Measurements from ENCODE around the gene SH3RF3.
"Not testable (repeated sequence)": the region's sequence is repeated elsewhere in the genome, so short reads cannot be mapped to it uniquely, and the experiment has no call there.

The SH3RF3 gene

GRCh38 chr2:109118321-109118720 lies 10.7 kb upstream of the SH3RF3 start:
- DNase-seq: no peak

GRCh38 chr2:109120166-109120565 lies 8.8 kb upstream of the SH3RF3 start:
- no peak for DNase-seq

GRCh38 chr2:109120686-109121085 lies 8.3 kb upstream of the SH3RF3 start:
- DNase-seq: not testable (repeated sequence)

DNA sequence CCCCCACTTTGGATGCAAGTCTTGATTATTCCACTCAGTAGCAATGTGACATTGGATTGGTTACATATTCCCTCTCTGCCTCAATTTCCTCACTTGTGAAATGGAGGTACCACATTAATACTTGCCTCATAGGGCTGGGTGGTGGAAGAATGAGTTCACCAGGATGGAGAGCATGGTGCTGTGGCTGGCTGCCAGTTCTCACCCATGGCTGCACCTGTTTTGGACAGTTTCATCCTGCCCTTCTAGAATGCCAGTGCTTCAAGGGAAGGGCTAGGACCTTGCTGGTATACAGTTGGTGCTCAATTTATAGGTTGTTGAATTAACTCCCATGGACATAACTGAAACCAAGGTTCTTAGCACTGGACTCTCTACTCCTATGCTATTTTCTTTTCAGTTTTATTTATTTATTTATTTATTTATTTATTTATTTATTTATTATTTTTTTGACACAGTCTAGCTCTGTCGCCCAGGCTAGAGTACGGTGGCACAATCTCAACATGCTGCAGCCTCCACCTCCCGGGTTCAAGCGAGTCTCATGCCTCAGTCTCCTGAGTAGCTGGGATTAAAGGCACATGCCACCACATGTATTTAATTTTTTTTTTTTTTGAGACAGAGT lies 5.3 kb upstream of the SH3RF3 start:
- no peak for DNase-seq

- no peak for DNase-seq
Observed at GRCh38 chr2:109124982-109125592, 3.9 kb upstream of the SH3RF3 start.

- DNase-seq: no peak
Observed at GRCh38 chr2:109125593-109126500, 3.2 kb upstream of the SH3RF3 start.

DNA sequence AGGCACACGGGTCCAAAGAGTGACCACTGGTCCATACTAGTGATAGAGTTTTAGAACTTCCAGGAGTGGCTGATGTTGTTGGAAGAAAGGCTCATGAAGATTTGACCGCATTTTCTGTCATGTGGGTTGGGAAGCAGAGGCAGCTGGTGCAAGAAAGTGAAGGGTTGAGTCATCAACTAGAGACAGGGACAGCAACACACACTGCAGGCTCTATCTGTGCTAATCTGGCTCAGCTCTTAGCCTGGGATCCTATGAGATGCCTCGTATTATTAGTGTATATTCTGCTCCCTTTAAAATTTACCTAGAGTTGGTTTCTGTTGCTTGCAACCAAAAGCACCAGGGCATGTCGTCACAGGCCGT lies 2.5 kb upstream of the SH3RF3 start:
- no peak for DNase-seq

DNA sequence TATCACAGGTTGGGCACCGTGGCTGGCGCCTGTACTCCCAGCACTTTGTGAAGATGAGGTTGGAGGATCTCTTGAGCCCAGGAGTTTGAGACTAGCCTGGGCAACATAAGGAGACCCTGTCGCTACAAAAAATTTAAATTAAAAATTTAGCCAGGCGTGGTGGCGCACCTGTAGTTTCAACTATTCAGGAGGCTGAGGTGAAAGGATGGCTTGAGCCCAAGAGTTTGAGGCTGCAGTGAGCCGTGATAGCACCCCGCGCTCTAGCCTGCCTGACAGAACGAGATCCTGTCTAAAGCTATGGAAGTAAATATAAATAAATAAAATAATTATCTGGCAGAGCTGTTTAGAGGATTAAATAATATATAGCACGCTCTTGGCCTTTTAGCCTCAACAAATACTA lies 1.4 kb upstream of the SH3RF3 start:
- no peak for DNase-seq

- peak; percentile 75 to 81 for DNase-seq
Observed at GRCh38 chr2:109128048-109128615, 873 bp upstream of the SH3RF3 start.

- peak; percentile 28 to 48 for DNase-seq
Observed at GRCh38 chr2:109129356-109129920, 433 bp downstream of the SH3RF3 start.

GRCh38 chr2:109129921-109130722 lies 1.1 kb downstream of the SH3RF3 start:
- peak; percentile 21 to 30 for DNase-seq

GRCh38 chr2:109130723-109130995 lies 1.7 kb downstream of the SH3RF3 start:
- no peak for DNase-seq

DNA sequence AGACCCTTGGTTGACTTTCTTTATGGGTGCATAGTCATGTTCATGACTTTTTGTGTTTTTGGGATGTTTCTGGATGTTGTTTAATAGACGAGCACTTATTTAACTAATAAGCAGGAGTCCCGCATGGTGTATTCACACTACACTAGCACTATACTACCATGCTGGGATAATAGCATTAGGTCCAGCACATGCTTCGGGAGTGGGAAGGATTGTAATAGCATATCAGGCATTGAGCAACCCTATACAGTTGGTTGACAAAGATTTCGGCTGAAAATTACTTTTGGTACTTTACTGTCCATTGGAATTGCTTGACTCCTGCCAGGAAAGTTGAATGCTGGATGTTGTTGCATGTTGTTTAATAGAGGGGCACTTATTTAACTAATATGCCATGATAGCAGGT lies 2.8 kb downstream of the SH3RF3 start:
- DNase-seq: peak in 1 of 2 donors; percentile 4

DNA sequence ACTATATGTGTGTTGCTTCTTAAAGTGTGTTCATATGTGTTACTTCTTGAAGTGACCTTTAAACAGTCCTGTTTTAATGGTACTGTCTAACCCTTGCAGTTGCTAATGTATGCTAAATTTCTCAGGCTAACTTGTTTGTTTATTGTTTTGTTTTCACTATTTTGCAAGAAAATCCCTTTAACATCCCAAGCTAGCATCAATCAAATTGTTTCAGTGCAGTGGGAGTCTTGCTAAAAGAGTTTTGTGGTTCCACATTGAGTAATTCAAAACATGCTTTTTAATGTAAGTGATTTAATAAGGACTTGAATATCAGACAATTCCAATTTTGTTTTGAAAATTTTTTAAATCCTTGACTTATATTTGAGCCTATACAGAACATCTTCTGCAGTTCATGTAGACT lies 3.6 kb downstream of the SH3RF3 start:
- no peak for DNase-seq

- peak in 1 of 2 donors; percentile 5 for DNase-seq
Observed at GRCh38 chr2:109133746-109134145, 4.7 kb downstream of the SH3RF3 start.

GRCh38 chr2:109134741-109135358 lies 5.8 kb downstream of the SH3RF3 start:
- peak in 1 of 2 donors; percentile 11 for DNase-seq

DNA sequence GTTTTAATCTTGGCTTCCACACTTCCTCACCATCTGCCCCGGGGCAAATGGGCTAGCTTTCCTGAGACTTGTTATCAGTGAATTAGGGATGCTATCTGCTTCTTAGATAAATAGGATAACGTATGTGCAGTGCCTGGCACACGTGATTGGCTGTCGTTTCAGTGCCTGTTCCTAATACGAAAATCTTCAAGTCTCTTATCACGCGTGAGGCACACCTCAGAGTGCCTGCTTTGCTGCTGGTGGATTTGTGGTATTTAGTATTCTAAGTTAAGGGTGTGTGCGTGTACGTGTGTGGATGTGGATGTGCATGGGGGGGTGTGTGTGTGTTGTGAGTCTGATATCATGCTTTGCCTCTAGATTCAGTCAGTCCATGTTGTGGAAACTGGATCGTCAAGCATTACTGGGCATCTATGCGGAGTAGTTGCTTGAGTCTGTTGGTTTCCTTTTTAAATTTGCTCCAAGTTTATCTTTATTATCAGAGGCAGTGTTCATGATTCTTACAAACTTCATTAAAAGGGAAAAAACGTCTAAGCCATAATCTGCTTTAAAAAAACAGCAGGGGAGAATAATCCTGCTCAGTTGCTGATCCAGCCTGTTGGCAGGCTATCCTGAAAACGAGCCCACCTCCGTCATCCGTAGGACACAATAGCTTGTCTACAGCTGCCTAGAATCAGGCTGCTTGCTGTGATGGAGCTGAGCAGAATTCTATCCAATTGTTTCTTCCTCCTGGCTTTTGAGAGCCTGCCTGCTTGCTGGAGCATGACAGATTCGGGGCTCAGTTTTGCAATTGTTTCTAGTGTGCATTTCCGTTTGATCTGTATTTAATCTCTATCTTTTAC lies 6.6 kb downstream of the SH3RF3 start:
- peak in 1 of 2 donors; percentile 15 for DNase-seq

GRCh38 chr2:109136542-109136941 lies 7.5 kb downstream of the SH3RF3 start:
- peak in 1 of 2 donors; percentile 4 for DNase-seq

DNA sequence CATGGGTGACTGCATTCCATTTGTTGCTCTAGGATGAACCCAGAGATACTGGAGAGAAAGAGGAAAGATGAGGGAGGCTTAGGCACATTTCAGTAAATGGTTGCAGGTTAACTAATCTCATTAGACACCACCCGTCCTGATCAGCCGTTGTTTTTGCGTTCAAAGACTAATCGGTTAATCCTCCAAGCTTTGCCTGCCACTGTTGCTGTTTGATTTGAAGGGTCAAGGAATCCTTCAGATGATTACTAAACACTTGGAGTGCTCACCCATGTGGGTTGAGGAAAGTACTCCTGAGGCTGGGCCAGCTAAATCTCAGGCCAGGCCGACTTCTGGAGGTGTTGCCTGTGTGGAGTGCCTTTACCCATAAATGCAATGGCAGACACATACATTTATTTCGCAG lies 8.6 kb downstream of the SH3RF3 start:
- DNase-seq: no peak

- no peak for DNase-seq
Observed at GRCh38 chr2:109138449-109138848, 9.4 kb downstream of the SH3RF3 start.

DNA sequence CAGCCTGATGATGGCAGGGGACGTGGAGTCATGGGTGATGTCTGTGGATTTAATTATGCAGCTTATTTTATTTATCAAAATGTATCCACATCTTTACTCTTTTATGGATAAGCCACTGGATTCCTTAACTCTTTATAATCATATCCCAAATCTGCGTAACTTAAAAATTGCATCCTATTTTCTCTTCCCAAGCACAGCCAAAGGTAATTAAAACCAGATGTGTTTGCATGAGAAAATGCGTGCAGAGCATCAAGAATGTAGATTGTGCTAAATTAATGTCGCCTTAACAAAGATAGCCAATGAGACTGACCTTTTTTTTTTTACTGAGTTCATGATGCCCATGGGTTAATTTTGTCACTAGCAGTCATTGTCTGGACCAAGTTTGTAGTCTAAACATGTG lies 10.0 kb downstream of the SH3RF3 start:
- no peak for DNase-seq

All from stimulated activated CD4-positive, alpha-beta T cell treated with anti-CD3 and anti-CD28 coated beads, Interleukin-2, amount 100 ng/mL, for 24 hours (primary cell).